GM18909 (cell line): ENCODE data around the gene EIF5B.
A peak's percentile ranks its signal among the peaks of the same experiment; 100 is the strongest.
"Not testable (repeated sequence)": the region's sequence is repeated elsewhere in the genome, so short reads cannot be mapped to it uniquely, and the experiment has no call there.

Experiments used
- ATAC-seq: cut with Tn5 transposase; IDR thresholded peaks from one replicate; pipeline ENCODE4 v1.9.1; 2021; ENCODE audit warnings: mild to moderate bottlenecking; ENCODE audit not compliant: unreplicated experiment, poor library complexity

EIF5B gene, protein sequence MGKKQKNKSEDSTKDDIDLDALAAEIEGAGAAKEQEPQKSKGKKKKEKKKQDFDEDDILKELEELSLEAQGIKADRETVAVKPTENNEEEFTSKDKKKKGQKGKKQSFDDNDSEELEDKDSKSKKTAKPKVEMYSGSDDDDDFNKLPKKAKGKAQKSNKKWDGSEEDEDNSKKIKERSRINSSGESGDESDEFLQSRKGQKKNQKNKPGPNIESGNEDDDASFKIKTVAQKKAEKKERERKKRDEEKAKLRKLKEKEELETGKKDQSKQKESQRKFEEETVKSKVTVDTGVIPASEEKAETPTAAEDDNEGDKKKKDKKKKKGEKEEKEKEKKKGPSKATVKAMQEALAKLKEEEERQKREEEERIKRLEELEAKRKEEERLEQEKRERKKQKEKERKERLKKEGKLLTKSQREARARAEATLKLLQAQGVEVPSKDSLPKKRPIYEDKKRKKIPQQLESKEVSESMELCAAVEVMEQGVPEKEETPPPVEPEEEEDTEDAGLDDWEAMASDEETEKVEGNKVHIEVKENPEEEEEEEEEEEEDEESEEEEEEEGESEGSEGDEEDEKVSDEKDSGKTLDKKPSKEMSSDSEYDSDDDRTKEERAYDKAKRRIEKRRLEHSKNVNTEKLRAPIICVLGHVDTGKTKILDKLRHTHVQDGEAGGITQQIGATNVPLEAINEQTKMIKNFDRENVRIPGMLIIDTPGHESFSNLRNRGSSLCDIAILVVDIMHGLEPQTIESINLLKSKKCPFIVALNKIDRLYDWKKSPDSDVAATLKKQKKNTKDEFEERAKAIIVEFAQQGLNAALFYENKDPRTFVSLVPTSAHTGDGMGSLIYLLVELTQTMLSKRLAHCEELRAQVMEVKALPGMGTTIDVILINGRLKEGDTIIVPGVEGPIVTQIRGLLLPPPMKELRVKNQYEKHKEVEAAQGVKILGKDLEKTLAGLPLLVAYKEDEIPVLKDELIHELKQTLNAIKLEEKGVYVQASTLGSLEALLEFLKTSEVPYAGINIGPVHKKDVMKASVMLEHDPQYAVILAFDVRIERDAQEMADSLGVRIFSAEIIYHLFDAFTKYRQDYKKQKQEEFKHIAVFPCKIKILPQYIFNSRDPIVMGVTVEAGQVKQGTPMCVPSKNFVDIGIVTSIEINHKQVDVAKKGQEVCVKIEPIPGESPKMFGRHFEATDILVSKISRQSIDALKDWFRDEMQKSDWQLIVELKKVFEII

GRCh38 chr2:99337113-99338028 is at the start of gene EIF5B:
Gene EIF5B, plus strand, starts transcription at chr2:99337389. Its CDS starts 166 bp downstream, at chr2:99337555.
- ATAC-seq, result peak; percentile 65

DNA sequence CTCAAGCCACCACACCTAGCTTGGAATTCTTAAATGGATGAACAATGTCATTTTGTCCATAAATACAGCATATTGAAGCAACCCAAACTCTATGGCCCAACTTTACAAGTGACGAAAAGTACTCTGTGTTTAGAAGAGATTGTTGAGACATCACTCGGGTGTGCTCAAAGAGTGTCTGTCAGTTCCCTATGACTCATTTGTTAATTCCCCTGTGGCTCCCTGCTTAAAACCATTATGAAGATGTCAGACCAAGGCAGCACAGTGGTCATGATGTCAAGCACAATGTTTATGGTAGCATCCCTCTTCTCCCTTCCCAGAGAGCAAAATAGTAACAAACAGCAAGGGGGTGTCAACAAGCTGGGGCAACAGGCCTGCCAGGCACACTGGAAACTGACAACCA is 39.2 kb upstream of the EIF5B start:
- no peak for ATAC-seq

DNA sequence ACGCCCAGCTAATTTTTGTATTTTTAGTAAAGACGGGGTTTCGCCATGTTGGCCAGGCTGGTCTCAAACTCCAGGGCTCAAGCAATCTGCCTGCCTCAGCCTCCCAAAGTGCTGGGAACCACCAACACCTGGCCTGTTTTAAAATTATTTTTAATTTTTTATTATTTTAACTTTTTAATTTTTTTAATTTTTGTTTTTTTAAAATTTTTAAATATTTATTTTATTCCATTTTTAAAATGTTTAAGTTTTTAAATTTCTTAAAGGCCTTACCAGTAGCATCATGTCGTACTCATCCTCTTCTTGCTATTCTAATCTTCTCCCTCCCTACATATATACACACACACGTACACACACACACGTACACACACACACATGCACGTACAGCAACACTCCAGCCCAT is 37.6 kb upstream of the EIF5B start:
- no peak for ATAC-seq

DNA sequence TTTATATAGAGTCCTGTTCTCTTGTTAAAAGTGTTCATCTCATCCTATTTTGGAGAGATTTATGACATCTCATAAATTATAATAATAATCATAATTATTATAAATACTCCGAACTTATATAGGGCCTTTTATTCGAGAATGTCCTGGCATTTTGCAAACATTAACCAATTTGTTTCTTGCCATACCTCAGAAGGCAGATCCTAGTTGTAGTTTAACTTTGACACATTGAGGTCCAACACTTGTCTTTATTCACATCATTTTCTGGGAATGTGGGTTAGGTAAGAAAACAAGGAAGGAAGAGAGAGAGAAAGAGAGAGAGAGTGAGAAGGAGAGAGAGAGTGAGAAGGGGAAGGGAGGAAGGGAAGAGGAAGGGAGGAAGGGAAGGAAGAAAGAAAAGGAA is 36.1 kb upstream of the EIF5B start, which contains the start of gene LYG1:
Gene LYG1, minus strand, starts transcription at position 101 of the 400 bp plus-strand sequence. CDS start 5,527 bp downstream, outside the sequence.
- not testable (repeated sequence) for ATAC-seq

DNA sequence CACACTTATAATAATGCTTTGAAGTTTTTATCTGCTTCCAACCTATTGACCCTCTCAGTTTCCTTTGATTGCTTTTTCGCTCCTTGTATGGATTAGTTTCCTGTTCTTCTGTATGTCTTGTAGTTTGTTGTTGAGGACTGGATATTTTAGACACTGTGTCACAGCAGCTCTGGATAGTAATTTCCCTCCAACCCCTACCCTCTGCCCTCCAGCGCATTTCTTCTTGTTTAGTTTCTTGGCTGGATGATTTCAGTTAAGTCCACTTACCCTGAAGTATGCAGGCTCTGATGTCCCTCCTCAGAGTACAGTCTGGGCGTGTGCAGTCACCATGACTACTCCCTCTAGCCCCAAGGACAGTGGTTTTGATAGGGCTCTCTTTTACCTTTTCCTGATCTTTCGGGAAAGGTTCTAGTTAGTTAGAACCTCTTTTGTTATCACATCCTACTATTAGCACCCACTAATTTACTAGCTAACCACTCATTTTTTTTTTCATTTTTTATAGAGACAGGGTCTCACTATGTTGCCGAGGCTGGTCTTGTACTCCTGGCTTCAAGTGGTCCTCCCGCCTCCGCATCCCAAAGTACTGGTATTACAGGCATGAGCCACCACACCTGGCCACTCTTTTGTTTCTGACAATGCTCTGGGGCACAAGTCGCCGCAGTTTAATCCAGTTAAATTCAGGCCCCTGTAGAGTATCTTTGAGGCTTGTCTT is 19.9 kb upstream of the EIF5B start:
- no peak for ATAC-seq

GRCh38 chr2:99317873-99318200 is 19.4 kb upstream of the EIF5B start:
- not testable (repeated sequence) for ATAC-seq

DNA sequence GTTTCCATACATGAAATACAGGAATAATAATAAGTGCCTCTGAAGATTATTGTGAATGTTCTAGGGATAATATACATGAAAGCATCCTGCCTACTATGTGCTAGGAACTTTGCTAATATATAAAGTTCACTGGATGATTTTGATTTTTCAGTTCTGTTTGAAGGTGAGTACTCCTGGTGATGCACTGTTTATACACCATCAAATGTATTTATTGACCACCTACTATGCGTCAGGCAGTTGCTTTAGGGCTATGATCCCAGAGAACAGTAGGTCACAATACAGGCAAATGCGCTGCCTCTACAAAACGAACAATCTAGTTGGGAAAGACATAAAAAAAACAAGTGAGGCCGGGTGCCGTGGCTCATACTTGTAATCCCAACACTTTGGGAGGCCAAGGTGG is 11.8 kb upstream of the EIF5B start:
- ATAC-seq, result no peak

DNA sequence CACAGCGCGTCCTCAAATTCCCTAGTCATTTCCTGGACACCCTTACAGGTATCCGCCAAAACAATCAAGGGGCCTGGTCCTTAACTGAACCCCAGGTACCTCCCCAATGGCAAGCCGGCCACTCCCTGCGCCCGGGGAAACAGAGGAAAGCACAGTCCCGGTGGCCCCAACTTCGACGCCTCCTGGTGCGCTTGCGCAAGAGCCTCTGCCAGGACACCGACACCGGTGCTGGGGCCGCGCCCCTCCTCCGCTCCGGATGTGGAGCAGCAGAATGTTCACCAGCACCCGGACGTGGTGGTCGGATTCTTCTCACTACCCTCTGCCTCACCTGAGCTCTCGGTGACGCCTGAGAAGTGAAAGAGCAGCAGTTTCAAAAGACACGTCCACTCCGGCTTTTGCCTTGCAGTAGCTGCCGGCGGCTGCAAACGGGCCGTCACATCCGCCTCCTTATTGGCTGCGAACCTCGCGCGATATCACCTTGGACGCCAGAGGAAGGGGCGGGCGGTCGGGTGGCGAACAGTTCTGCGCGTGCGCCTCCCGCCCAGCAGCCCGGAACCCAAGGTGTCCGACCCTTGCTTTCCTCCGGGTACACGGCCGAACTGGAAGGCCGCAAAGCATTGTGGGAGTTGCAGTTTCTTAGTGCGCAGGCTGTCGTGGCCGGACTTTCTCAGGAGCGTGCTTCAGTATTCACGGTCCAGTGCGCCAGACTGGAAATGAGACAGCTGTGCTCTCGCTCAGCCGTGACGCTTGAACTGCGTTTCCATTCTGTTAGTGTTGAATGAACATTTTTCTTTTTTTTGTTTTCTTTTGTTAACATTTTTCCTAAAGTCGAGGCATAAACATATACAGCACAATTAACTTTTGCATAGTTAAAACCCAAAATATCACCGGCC is 1.0 kb upstream of the EIF5B start, which contains the start of gene TXNDC9:
Gene TXNDC9, minus strand, starts transcription at position 423 of the 893 bp plus-strand sequence. CDS start 3,123 bp downstream, outside the sequence.
- ATAC-seq, result peak; percentile 79

GRCh38 chr2:99336804-99337112 is 431 bp upstream of the EIF5B start:
- peak; percentile 7 for ATAC-seq

- ATAC-seq, result no peak
Measured at GRCh38 chr2:99338029-99338585, 918 bp downstream of the EIF5B start.

- no peak for ATAC-seq
Measured at GRCh38 chr2:99340669-99341236, 3.6 kb downstream of the EIF5B start.

DNA sequence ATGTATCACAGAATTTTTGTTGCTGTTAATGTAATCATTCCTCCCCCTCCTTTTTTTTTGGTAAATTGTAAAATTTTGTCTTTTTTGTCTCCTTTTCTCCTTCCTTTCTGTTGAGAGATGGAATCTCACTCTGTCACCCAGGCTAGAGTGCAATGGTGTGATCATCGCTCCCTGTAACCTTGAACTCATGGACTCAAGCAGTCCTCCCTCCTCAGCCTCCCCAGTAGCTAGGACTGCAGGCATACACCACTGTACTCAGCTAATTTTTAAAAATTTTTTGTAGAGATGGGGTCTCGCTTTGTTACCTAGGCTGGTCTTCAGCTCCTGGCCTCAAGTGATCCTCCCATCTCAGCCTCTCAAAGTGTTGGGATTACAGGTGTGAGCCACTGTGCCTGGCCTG is 5.3 kb downstream of the EIF5B start:
- no peak for ATAC-seq

DNA sequence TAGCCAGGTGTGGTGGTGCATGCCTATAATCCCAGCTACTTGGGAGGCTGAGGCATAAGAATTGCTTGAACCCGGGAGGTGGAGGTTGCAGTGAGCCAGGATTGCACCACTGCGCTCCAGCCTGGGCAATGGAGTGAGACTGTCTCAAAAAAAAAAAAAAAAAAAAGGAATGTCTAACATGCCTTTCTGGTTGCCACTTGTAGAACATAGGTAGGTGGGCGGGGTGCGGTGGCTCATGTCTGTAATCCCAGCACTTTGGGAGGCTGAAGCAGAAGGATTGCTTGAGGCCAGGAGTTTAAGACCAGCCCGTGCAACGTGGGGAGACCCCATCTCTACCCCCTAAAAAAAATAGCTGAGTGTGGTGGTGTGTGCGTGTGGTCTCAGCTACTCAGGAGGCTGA is 8.3 kb downstream of the EIF5B start:
- not testable (repeated sequence) for ATAC-seq

DNA sequence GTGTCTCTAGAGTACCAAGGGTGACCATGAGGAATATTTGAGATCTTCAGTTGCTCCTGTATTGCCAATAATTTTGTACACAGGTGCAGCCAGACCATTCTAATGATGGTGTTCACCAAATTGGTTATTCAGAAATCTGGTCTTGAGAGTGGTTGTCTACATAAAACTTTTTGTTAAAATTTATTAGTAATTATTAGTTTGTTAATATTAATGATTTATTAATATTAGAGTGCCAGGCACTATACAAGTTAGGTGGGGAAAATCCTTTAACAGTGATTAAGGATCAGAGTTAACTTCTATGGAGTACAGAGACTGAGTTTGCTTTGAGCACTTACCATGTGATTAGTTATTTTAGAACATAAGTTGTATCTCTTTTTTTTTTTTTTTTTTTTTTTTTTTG is 9.0 kb downstream of the EIF5B start:
- no peak for ATAC-seq

- ATAC-seq, result no peak
Measured at GRCh38 chr2:99348173-99348572, 11.0 kb downstream of the EIF5B start.

DNA sequence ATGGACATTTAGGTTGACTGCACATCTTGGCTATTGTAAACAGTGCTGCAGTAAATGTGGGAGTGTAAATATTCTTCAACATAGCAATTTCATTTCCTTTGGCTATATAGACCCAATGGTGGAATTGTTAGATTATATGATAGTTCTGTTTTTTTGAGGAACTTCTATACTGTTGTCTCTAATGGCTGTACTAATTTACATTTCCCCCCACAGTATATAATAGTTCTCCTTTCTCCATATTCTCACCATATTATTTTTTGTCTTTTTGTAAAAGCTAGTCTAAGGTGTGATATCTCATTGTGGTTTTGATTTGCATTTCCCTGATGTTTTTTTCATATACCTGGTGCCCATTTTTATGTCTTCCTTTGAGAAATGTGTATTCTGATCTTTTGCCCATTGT is 13.0 kb downstream of the EIF5B start:
- ATAC-seq, result no peak

DNA sequence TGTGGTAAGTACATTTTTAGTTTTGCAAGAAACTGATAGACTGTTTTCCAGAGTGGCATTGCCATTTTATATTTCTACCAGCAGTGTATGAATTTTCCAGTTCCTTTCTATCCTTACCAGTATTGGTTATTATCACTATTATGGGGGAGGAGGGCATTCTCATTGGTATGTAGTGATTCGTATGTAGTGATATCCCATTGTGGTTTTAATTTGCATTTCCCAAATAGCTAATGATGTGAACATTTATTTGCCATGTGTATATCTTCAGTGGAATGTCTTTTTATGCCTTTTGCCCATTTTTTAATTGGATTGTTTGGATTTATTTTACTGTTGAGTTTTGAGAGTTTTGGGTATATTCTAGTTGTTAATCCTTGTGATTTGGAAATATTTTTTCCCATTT is 16.9 kb downstream of the EIF5B start:
- no peak for ATAC-seq
